ENCODE results near the gene MYOF.
"Not testable (repeated sequence)": the region's sequence is repeated elsewhere in the genome, so short reads cannot be mapped to it uniquely, and the experiment has no call there.

The MYOF gene

DNA sequence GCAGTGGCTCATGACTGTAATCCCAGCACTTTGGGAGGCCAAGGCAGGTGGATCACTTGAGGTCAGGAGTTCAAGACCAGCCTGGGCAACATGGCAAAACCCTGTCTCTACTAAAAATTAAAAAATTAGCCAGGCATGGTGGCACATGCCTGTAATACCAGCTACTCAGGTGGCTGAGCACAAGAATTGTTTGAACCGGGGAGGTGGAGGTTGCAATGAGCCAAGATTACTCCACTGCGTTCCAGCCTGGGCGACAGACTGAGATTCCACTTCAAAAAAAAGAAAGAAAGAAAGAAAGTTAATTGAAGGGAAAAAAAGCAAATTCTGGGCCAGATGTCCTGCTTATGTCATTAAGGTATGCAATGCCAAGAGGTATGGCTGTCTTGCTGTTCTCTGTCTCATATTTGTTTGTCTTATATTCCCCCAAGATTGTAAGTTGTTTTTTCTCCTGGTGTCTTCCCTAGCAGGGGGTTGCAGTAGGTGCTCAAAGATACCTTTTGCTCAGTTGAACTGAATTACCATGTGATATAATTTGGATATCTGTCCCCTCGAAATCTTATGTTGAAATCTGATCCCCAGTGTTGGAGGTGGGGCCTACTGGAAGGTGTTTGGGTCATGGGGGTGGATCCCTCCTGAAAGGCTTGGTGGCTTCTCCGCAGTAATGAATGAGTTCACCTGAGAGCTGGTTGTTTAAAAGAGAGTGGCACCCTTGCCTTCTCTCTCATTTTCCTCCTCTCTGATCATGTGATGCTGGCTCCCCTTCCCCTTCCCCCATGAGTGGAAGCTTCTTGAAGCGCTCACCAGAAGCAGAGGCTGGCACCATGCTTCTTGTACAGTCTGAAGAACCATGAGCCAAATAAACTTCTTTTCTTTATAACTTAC, 60.9 kb downstream of the MYOF start:
- DNase-seq: no peak

- peak; percentile 54 for DNase-seq
Observed at GRCh38 chr10:93420091-93420490, 62.0 kb downstream of the MYOF start.

- not testable (repeated sequence) for DNase-seq
Observed at GRCh38 chr10:93419016-93419415, 63.1 kb downstream of the MYOF start.

GRCh38 chr10:93417921-93418320, 64.2 kb downstream of the MYOF start:
- DNase-seq: no peak

GRCh38 chr10:93417266-93417665, 64.9 kb downstream of the MYOF start:
- no peak for DNase-seq

GRCh38 chr10:93416824-93417223, 65.3 kb downstream of the MYOF start:
- no peak for DNase-seq

DNA sequence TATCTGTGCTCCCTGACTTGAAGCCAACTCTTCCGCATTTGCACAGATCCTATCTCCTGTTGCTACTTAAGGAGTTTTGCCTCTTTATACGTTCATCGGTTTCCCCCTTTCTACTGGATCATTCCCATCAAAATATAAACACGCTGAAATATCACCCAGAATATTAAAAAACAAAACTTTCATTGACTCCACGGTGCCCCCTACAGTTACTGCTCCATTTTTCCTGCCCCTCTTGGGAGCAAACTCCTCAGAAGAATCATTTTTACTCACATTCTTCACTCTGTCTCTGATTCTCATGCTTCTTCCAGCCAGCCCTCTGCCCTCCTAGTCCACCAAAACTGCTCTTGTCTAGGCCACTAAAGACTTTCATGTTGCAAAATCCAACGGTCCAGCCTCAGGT, 66.4 kb downstream of the MYOF start:
- no peak for DNase-seq

DNA sequence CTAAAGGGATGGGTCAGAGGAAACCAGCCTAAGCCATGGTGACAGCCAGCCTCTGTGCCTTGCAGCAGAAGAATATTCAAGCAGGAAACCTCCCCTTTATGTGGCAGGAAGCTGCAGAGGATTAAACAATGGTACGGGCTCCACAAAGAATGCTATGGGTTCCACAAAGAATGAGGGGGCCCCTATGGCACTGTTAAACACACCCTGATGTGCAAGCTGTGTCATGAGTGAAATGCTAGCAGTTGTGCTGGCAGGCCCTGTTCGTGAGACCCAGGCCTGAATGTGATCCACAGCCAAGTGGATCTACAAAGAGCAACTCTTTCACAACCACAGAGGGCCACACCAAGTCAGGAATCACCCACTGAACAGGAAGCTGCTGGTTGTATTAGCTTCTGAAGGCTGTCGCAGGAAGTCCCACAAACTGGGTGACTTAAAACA, 68.9 kb downstream of the MYOF start:
- DNase-seq: no peak

DNA sequence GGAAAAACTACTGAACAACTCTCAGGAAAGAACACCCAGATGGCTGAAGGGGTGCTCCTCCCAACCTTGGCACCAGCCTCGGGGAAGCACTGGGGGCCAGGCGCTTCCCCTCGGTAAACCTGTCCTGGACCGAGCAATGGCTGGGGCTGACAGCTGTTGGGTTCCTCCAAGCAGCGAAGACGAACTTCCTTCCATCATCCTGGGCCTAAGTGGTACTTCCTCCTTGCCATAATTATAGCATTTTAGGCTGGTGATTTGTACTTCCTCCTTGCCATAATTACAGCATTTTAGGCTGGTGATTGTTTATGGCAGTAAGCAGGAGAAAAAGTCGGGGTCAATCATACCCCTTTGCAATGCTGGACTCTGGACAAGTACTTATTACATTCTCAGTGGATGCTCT, 69.3 kb downstream of the MYOF start:
- no peak for DNase-seq

- DNase-seq: no peak
Observed at GRCh38 chr10:93410697-93411348, 71.3 kb downstream of the MYOF start.

GRCh38 chr10:93408783-93409182, 73.4 kb downstream of the MYOF start:
- DNase-seq: no peak

- DNase-seq: peak; percentile 52
Observed at GRCh38 chr10:93406364-93407145, 75.6 kb downstream of the MYOF start.

- no peak for DNase-seq
Observed at GRCh38 chr10:93404048-93404354, 78.1 kb downstream of the MYOF start.

- peak; percentile 64 for DNase-seq
Observed at GRCh38 chr10:93403152-93404047, 78.7 kb downstream of the MYOF start.

- no peak for DNase-seq
Observed at GRCh38 chr10:93402192-93402591, 79.9 kb downstream of the MYOF start.

DNA sequence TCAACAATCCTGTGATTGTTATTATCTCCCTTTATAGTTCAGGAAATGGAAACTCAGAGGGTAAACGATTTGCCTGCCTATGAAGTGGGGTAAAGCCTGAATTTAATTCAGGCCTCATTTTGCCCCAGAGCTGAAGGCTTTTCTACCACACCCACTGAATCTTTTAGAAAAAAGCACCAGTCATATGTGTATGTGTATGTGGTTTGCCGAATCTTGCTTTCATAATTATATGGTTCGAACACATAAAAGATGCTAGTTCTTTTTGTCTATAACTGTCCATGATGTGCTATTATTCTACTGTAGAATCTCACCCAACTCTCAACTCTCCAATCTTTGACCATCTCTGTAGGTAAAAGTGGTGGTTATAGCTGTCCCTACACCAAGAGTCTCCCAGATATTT, 83.6 kb downstream of the MYOF start:
- DNase-seq: no peak

DNA sequence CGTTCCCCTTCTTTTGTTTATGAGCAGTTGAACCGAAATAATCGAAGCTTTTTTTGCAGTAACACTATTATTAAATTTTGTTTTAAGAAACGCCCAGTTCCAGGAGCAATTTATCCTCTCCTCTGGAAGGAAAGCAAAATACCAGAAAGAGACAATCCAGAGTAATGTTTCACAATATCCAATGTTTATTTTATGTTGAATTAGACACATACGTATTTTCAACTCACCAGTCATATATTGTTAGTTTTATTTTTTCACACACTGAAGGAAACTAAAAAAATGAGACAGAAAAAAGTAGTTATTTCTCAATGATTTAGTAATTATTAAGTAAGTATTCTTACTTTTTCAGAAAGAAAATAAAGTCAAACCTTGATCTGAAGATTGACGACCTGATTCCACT, 85.1 kb downstream of the MYOF start:
- DNase-seq: peak; percentile 25

- no peak for DNase-seq
Observed at GRCh38 chr10:93393211-93393610, 88.9 kb downstream of the MYOF start.

DNA sequence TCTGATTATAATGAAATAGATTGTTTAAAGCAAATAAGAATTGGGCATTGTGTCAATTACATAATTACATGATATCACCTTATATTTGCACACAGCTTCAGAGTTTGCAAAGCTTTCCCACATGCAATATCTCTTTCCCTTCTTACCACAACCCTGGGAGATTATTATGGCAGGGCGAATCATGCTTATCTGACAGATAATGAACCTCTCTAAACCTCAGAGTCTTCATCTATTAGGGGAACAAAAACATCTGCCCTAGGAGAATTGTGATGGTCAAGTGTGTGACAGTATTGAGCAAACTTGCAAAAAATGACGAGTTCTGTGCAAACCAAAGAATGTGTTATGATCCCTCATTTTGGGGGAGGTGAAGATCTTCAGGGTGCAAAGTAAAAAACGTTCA, 90.0 kb downstream of the MYOF start:
- DNase-seq: peak; percentile 51

- DNase-seq: peak; percentile 56
Observed at GRCh38 chr10:93390306-93391090, 91.6 kb downstream of the MYOF start.

DNA sequence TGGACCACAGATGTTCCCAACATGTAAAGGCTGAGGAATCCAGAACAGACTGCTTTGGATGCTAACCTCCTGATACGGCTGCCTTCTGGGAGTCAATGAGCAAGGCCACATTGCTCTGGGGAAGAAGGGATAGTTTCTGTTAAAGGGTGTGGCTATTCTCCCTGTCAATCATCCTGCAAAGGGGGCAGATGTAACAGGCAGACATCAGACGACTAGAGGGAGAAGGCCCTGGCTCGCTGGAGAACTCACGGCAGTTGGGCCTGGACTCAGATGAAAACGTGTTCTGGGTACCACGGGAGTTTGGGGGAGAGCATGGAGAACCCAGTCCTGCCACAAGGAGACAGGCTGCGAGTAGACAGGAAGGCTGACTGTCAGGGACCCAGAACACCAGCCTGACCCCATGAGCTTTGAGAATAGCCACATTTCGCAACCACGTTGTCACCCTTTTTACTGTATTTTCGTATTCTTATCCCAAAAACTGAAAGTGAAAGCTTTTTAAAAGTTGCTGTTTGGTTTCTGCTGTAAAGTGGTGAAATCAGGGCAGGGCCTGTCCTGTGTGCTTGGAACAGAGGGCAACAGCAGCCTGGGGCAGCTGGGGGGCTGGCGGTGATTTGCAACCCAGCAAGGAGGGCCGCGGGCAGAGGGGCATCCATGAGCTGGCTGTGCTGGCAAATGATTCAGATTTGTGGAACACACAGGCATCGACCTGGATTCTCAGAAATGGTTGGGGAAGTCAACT, 95.3 kb downstream of the MYOF start:
- peak; percentile 45 for DNase-seq
